Spleen (tissue), 7 donors: ENCODE measurements around the gene ATP2A1.

ENCODE experiments used
- CTCF ChIP-seq, 11 experiments: fragments of 200-600 bp in 7 of 11; fragments of 450-650 bp in 4 of 11; sonication (generic) in 4 of 11; IDR thresholded peaks in 8 of 11; conservative IDR thresholded peaks in 3 of 11; 1 replicate in 7 of 11; 2 replicates in 4 of 11; pipeline versions ENCODE4 v1.4.0 to v1.8.0; 2016 to 2021; ENCODE audit warnings: antibody characterized with exemption in 11 of 11, inconsistent platforms in 4 of 11, mild to moderate bottlenecking in 1 of 11
- POLR2A ChIP-seq, 3 donors: fragments of 450-650 bp; IDR thresholded peaks; one replicate each; pipeline ENCODE4 v1.5.1; 2017; ENCODE audit warnings: antibody characterized with exemption in 3 of 3, mild to moderate bottlenecking in 1 of 3
- donor health status: DM: no; HTN: no; CAD: no; lungs with moderate emphysema.
- donor health status: DM: no; HTN: no; CAD: no.
- donor health status: DM: no; HTN: no; CAD: no.

- TF ChIP-seq CTCF (IDR thresholded peaks at IDR 0.05 in 8 of 11, conservative IDR thresholded peaks at IDR 0.05 in 3 of 11) (no peak), POLR2A (IDR thresholded peaks at IDR 0.05) (no peak)
Observed at GRCh38 chr16:28905229-28905754, 27.0 kb downstream of the ATP2A1 start.
